Activated CD4-positive, CD25-positive, alpha-beta regulatory T cell (primary cell): ENCODE measurements around the gene MYO5B.

Experiments
- DNase-seq, 4 experiments: peaks; one replicate each; lab custom pipeline; 2025; lab: John Stamatoyannopoulos, UW

MYO5B gene

DNA sequence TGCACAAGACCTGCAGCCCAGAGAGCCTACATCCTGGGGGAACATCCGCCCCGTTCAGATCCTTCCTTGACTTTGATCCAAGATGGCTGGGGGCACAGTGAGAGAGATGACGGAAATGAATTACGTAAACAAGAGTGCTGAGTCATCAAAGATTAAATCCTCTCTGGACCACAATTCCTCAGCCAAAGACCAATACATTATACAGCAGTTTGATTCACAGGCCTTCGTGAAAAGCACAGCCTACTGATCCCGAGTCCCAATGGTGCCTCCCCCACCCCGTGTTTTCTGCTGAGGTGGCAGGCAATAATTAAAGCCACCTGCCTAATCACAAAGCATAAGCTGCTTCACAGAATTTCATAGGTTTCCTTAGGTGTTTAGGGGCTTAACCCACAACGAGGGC is 43.0 kb downstream of the MYO5B start:
- DNase-seq, result no peak

DNA sequence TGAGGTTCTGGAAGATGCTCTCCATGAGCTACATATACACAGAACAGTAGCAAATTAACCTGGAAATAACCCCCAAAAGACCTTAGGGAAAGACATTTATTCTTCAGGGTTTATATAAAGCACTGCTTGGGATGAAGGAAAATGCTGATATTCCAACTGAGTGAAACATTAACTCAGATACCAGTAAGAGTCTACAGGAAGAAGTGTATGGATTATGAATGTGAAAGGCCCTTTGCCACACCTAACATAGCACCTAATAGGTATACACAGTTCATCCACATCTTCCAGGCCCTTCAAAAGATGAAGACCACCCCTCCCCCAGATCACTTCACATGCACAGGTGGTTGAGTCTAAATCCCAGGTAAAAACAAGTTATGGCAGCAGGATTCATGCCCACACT is 50.4 kb downstream of the MYO5B start:
- no peak for DNase-seq

DNA sequence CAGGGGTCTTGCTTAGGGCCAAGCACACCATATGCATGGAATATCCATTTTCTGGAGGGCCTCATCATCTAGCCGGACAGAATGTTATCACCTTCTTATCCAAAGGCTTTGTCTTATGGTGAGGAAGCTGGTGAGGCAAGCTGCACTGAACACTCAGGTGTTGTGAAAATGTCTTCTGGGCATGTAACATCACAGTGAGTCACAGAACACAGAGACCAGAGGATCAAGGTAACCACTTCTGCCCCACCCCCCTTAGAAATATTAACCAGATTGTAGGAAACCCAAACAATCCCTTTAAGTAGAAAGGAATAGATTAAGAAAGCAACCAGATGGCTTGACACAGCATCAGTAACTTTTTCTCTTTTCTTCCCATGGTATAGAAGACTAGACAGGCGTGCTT is 51.1 kb downstream of the MYO5B start:
- no peak for DNase-seq

DNA sequence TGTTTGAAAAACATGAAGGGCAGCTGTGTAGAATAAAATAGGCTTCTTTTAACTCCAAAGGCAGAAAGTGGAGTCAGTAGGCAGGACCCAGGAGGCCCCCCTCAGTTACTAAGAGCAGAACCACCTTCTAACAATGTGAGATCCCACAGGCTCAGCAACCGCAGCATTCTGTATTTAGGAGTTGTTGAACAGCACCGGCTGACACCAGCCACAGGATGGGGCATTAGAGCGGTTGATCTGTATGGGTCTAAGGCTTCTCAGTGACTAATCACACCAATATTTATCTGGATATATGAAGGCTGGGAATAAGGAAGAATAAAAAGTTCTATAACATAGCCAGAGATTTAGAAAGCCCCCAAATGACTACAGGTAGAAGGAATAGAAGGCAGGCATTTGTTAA is 51.7 kb downstream of the MYO5B start:
- no peak for DNase-seq

DNA sequence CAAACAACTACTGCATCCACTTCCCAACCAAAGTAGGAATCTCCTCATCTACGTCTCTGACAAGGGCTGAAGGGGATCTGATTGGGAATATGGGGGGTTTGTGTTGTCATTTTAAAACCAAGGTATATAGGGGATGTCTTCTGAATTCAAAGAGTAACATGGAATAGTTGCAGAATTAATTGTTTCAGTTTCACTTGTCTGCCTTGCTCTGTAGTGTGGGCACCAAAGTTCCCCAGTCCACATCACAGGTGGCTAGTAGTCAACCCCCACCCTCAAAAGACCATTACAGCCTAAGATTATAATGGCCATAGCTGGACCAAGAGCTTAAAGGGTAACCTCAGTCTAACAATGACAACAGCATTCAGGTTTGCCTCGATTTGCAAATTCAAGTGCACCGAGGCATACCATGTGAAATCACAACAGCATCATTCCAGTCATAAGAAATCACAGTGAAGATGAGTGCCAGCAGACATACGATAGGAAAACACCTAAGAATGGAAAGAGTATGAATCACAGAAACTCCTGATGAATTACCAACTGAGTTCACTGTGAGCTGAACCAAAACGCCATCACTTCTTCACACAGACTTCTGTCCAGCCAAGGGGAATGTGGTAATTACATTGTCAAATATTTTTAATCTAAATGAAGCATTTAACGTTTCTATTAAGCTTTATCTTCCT is 52.4 kb downstream of the MYO5B start:
- DNase-seq, result no peak

DNA sequence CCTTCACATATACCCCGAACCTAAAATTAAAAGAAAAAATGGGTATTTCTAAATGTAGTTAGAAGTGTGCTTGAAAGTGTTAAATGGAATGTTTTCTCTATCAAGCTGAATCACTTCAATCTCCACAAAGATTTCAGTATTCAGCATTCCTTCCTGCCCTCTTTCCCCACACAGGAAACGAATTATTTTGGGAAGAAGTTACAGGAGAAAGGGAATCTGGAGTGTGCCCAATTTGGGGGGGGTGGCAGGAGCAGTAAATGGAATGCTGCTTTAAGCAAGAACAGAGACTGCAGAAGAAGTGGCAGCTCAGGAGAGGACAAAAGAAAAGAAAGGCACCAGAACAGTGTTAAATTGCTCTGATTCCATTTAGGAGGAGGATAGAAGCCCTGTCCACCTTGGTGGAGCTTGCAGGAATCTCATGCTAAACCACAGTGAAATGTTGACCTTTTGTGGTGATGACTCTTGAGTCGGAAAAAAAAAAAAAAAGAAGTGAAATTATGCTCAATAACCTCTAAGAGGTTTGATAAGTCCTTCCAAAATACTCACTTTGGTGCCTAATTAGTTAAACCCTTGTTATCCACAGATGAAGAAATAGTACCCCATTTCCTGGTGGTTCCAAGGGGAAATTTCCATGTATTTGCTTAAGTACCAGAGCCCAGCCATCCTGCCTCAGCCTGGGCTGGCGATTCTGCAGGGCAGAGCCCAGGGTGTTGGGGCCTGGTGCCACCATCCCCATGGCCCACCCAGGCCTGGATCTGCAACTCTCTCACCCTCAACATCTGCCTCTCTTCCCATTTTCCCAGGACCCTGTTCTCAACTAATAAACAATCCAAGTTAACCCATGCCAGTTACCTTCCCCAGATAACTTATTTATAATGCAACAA is 56.5 kb downstream of the MYO5B start:
- no peak for DNase-seq

DNA sequence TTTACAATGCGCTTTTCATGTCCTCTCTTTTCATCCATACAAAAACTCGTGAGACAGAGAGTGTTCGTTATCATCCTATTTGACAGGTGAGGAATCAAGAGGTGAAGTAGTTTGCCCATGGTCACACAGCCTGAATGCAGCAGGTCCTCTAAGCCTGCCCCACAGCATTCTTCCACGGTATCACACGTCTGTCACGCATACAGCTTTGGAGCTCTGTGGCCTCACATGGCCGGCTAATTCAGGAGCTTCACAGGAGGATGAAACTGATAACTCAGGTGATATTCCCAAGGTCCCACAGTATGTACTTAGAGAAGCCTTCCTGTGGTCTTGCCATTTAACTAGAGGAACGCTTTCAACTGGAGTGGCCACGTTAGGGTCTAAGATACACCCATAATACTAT is 59.0 kb downstream of the MYO5B start:
- DNase-seq, result no peak

DNA sequence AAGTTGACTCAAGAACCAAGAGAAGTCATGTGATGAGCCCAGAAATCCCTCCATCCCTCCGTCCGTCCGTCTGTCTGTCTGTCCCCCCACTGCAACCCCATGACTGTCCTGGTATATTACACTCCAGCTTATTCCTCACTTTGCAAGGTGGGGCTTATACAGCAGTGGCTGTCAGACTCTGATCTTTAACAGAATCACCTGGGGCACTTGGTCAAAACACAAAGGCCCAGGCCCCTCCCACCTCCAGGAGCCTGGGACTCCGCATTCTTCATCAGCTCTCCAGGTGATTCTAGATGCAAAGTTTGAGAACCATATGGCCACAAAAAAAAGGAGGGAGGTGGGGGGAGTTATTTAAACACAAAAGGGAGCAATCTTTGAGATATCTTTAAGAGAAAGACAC is 61.4 kb downstream of the MYO5B start:
- no peak for DNase-seq

DNA sequence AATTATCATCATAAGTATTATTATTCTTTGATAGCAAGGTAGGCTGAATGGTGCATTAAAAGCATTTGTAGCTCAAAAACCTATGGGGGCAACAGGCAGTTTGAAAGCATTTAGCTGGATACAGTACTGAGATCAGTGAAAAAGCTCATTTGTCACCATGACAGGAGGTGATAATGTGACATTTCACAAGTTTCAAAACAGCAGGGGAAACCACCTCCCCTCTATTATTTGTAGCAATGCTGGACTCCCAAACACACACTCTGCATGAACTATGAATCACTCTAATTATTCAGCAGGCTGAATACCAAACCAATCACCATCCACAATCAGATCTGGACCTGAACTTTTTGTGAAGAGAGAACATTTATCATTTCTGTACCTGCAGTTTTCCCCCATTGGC is 63.4 kb downstream of the MYO5B start:
- DNase-seq, result no peak

DNA sequence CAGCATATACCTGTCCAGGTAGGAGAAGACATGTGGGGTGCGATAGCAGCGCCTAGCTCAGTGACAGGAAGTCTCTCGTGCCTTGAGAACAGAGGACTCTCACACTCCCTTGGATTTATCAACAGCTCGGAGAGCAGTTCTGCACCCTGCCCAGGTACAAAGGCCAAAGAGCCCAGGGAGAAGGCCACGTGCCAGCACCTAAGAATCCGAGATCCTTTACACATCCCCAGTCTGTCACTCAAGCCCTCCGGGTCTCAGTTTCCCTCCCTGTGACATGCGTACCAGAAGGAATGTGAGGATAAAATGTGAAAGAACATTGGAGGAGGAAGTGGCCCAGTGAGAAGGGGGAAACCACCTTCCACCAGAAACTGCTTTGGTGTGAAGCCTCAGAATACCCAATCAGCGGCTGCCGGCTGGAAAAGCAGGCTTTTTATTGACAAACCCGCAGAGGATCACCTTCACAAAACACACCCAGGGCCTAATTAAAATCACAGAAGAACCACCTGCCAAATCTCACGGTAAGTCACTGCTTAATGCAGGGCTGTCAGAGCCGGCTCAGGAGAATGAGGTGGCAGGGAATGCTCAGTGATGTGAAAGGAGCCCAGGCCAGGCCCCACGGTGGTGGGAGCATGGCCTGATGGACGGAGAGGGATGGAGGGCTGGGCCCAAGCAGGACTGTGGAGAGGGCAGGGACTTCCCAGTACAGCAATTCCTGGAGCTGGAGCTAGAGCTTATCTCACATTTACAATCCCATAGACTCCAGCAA is 66.3 kb downstream of the MYO5B start:
- DNase-seq, result no peak

DNA sequence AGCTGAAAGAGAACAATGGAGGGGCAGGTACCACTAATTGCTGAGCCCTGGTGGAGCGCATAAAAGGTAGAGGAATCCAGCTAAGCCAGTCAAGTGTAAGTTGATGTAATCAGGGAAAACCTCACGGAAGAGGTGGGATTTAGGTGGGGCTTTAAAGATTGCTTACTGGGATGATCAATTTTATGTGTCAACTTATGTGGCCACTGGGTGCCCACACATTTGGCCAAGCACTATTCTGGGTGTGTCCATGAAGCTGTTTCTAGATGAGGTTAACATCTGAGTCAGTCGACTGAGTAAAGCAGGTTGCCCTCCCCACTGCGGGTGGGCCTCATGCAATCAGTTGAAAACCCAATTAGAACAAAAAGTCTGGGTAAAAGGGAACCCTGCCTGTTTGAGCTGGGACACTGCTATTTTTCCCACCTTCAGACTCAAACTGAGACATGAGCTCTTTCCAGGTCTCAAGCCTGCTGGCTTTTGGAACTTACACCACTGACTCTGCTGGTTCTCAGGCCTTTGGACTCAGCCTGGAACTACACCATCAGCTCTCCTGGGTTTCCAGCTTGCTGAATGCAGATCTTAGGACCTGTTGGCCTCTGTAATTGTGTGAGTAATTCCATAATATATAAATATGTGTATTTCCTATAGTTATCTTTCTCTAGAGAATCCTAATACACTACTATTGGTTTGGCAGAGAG is 67.3 kb downstream of the MYO5B start:
- no peak for DNase-seq

DNA sequence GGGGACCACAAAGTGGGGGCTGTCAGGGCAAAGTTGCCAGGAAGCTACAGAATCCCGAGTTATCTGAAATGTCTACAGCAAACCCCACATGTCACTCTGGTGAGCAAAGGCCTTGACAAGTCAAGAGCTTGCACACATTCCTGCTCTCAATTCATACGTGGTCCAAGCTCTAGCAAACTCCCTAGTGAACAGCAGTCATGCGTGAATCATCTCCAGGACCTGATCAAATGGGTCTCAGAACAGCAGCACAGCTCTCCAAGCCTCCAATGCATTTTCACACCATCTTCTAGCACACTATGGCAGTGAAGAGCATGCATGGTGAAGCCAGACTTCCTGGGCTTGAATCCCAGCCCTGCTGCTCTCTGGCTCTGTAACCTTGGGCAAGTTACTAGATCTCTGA is 68.5 kb downstream of the MYO5B start:
- no peak for DNase-seq

DNA sequence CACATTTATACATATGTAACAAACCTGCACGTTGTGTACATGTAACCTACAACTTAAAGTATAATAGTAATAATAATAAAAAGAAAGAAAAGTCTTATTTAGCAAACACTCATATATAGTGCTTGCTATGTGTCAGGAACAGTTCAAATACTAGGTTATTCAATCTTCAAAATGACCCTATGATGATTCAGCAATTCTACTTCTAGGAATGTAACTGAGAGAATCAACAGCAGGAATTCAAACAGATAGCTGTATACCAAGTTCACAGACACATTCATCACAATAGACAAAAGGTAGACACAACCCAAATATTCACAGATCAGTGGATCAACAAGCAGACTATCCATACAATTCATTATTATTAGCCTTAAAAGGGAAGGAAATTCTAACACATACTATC is 69.5 kb downstream of the MYO5B start:
- DNase-seq, result no peak

DNA sequence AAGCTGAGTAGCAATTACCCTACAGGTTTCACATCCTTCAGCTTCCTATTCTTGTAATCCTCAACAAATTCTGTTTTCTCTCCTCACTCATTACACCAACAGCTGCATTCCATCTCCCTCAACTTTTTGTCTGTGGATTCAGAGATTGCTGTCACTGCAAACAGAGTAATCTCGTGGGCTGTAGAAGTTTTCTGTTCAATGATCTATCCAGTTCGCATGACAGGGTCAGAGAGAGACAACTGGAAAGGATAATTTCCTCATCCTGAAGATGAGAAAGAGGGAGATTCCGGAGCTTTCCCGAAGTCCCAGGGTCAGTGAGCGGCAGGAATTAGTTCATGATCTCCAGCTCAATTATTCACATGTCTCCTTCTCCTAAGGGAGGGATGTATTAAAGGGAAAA is 75.7 kb downstream of the MYO5B start:
- DNase-seq, result no peak

DNA sequence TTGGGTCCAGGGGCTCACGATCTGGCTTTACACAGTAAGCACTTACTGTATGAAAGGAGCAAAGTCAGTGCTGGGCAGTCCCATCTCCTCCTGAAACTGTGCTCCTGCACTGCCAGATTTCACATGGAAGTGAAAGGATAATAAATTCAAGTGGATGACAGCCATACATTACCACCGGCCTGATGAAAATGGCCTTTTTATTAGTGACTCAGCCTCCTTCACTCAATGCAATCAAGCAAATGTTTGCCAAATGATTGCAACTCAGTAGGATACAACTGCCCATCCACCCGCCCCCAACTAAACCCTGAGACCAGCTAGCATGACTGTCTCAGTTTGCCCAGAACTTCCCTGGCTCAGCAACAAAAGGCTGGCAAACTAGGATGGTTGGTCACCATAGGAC is 77.1 kb downstream of the MYO5B start:
- DNase-seq, result no peak

DNA sequence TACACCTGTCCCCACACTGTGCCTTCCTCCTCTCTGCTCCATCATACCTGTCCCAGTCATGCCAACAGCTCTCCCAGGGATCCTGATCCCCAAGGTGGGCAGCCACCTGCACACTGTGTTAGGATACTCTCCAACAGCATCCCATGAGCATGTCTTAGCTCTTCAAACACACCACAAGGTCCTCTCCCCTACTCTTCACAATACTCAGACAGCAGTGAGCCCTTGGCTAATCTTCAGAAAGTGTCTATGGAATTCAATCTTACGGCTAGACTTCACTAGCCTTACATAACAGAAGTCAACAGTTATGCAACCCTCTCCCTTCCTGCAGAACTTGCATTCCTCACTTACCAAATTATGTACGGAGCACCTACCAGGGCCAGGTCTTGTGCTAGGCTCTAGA is 79.9 kb downstream of the MYO5B start:
- no peak for DNase-seq

DNA sequence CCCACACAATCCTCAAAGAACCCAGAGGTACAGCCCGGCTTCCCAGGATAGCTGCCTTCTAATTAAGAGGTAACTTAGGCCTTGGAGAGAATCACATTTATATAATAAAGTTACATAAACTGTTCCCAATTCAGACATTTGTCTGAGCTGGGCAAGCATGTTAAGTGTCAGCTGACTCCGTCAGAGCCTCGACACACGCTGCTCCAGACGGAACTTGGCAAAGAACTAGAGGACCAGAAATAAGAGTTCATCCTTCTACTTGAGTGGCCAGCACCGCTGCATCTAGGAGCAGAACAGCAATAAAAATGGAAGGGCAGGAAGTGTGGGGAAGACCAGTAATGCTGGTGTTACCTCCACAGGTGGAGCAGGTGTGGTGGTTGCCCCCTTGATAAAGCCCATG is 80.5 kb downstream of the MYO5B start:
- DNase-seq, result no peak

DNA sequence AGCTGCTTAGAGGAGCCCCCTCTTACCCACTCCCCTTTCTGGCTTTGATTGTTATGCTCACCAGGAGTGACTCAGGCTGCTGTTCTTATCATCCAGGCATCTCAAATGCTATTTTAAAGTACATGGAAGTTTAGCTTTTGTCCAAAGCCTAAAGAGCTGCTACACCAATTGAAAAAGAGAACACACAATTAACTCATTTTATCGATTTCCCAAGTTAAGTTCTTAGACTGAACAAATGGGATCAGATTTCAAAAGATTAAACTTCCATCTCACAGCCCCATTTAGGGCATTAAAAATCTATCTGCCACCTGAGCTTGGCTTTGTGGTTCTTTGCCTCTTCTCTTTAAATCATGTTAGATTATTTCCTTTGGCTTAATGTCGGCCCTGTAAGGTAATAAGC is 81.2 kb downstream of the MYO5B start:
- no peak for DNase-seq

DNA sequence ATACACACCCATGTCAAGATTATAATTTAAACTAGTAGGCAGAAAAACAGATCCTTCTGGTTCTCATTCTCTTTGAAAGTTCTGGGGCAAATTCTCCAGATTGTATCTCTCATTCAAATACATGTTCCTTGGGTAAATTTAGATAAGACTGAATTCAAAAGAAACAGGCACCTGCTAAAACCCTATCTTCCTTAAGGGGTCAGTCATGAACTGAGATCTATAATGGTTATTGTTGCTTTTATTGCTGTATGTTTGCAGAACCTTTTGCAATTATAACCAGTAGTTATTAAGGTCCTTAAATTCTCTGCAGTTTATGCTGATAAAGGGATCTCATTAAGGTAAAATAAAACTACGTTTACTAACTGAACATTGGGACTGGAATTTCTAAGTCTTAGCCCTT is 83.5 kb downstream of the MYO5B start:
- DNase-seq, result no peak

DNA sequence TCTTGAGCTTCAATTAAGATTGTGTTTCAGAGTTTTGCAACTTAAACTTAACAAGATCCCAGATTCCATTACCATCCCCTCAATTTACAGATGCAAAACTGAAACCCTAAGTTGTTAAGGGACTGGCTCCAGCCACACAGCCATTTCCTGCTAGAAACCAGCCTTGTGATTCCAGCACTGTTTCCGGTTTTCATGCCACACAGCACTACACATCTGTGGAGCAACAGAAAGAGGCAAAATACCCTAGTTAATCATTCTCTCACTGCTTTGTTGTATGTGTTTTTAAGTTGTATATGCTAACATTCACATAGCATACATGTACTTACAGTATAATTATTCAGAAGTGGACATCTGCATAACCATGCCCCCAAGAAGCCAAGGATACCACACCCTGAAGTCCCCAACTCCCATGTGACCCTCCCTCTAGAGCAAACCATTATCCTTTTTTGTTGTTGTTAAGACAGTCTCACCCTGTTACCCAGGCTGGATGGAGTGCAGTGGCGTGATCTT is 87.4 kb downstream of the MYO5B start:
- no peak for DNase-seq

DNA sequence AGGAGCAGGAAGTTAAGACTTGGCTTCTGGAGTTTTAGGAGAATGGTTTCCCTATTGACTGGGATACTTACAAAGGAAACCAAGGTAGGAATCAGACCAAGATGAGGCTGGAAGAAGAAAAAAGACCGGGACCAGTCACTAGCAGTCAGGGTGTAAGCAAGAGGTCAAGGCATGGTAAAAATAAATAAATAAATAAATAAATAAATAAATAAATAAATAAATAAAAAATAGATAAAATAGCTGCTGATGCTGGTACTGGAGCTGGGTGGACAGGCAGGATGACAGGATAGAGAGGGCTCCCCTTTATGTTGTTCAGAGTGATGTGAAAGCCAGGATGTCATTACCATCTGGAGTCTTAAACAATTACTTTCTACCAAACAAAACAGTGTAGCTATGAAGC is 89.9 kb downstream of the MYO5B start:
- DNase-seq, result no peak

DNA sequence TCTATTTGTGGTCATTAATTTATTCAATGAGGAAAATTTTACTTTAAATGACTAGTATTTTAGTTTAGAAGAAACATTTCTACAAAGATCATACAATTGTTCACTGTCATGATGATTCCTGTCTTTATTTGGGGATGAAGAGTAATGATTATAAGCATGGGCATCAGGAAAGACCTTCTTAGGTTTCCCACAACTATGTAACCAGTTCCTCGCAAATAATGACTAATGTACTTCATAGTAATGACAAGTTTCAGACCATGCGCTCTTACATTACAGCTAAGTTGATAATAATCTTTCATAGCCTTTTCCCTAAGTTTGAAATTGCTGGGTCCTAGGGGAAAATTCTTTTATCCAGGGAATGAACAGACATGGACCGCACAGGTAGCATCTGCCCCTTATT is 90.5 kb downstream of the MYO5B start:
- DNase-seq, result no peak
